WTC11 (cell line): ENCODE measurements around the gene CDCA7L.

Experiments used
- ATF3 ChIP-seq: sonication (generic); formaldehyde crosslinking; conservative IDR thresholded peaks from 2 replicates; pipeline ENCODE4 v1.8.1; 2022; ENCODE audit warnings: mild to moderate bottlenecking, missing genetic modification reagents
- ATF6 ChIP-seq: sonication (generic); formaldehyde crosslinking; IDR thresholded peaks from 2 replicates; pipeline ENCODE4 v1.8.1; 2023; ENCODE audit warnings: mild to moderate bottlenecking, missing genetic modification reagents
- CTCF ChIP-seq: fragments of 200-600 bp; IDR thresholded peaks from 2 replicates; pipeline ENCODE4 v1.8.0; 2022; ENCODE audit warnings: antibody characterized with exemption
- FOXJ3 ChIP-seq: sonication (generic); formaldehyde crosslinking; IDR thresholded peaks from 2 replicates; pipeline ENCODE4 v1.9.0; 2021; ENCODE audit warnings: missing genetic modification reagents, mild to moderate bottlenecking, borderline replicate concordance
- FOXP4 ChIP-seq: sonication (generic); formaldehyde crosslinking; IDR thresholded peaks from 2 replicates; pipeline ENCODE4 v1.8.0; 2022; ENCODE audit warnings: mild to moderate bottlenecking, missing genetic modification reagents
- MXD4 ChIP-seq: fragments of 250-450 bp; sonication (Bioruptor Pico); IDR thresholded peaks from 2 replicates; pipeline ENCODE4 v1.8.0; 2021; ENCODE audit warnings: mild to moderate bottlenecking, moderate library complexity, borderline replicate concordance
- NFE2L1 ChIP-seq: sonication (generic); formaldehyde crosslinking; IDR thresholded peaks from 2 replicates; pipeline ENCODE4 v1.8.1; 2023; ENCODE audit warnings: missing genetic modification reagents
- PREB ChIP-seq: sonication (generic); formaldehyde crosslinking; IDR thresholded peaks from 2 replicates; pipeline ENCODE4 v1.8.1; 2022; ENCODE audit warnings: mild to moderate bottlenecking, missing genetic modification reagents, moderate library complexity, borderline replicate concordance
- SP1 ChIP-seq: sonication (generic); formaldehyde crosslinking; conservative IDR thresholded peaks from 2 replicates; pipeline ENCODE4 v1.8.1; 2022; ENCODE audit warnings: missing genetic modification reagents
- USF2 ChIP-seq: sonication (generic); formaldehyde crosslinking; IDR thresholded peaks from 2 replicates; pipeline ENCODE4 v1.8.1; 2023; ENCODE audit warnings: mild to moderate bottlenecking, missing genetic modification reagents, moderate library complexity
- ZBTB43 ChIP-seq: sonication (generic); formaldehyde crosslinking; IDR thresholded peaks from 2 replicates; pipeline ENCODE4 v1.8.1; 2023; ENCODE audit warnings: mild to moderate bottlenecking, missing genetic modification reagents
- ZNF138 ChIP-seq: sonication (generic); formaldehyde crosslinking; conservative IDR thresholded peaks from 2 replicates; pipeline ENCODE4 v1.8.1; 2022; ENCODE audit warnings: mild to moderate bottlenecking, moderate library complexity, missing genetic modification reagents

- TF ChIP-seq CTCF (no peak), PREB (no peak), SP1 (CRISPR knock-in tag) (no peak), ATF3 (no peak), FOXJ3 (CRISPR knock-in tag) (no peak), MXD4 (CRISPR knock-in tag) (no peak), ATF6 (CRISPR knock-in tag) (no peak), ZBTB43 (CRISPR knock-in tag) (no peak), ZNF138 (CRISPR knock-in tag) (no peak), FOXP4 (CRISPR knock-in tag) (no peak), NFE2L1 (CRISPR knock-in tag) (no peak), USF2 (CRISPR knock-in tag) (no peak)
These were observed 43.5 kb downstream of the CDCA7L start for GRCh38 chr7:21902240-21902639.
